ENCODE data around the gene TNKS1BP1.
"Not testable (repeated sequence)": the region's sequence is repeated elsewhere in the genome, so short reads cannot be mapped to it uniquely, and the experiment has no call there.

TNKS1BP1 gene

GRCh38 chr11:57283231-57283990 lies 41.3 kb downstream of the TNKS1BP1 start:
- DNase-seq, result no peak

DNA sequence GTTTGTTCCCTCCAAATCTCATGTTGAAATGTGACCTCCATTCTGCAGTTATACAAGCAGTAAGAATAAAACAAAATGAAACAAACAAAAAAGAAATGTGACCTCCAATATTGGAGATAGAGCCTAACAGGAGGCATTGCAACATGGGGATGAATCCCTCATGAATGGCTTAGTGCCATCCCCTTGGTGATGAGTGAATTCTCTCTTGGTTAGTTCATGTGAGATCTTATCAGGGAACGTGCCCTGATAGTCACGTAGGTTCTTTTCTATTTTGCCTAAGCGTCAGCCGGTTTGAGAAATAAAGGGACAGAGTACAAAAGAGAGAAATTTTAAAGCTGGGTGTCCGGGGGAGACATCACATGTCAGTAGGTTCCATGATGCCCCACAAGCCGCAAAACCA lies 43.2 kb downstream of the TNKS1BP1 start:
- not testable (repeated sequence) for DNase-seq

DNA sequence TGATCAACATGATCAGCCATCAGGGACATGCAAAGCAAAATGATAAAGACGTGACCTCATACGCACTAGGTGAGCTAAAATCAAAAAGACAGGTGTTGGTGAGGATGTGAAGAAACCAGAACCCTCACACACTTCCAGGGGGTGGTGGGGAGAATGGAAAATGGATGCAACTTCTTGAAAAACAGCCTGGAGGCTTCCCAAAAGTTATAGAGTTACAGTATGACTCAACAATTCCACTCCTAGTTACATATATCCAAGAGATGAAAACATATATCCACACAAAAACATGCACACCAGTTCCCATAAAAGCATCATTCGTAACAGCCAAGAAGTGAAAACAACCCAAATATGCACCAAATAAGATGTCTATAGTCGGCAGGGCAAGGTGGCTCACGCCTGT lies 45.6 kb downstream of the TNKS1BP1 start:
- DNase-seq, result no peak

- DNase-seq, result no peak
Observed at GRCh38 chr11:57278721-57279095, 46.0 kb downstream of the TNKS1BP1 start.

GRCh38 chr11:57277845-57278720 lies 46.7 kb downstream of the TNKS1BP1 start:
- DNase-seq, result peak; percentile 28

GRCh38 chr11:57276971-57277675 lies 47.6 kb downstream of the TNKS1BP1 start:
- DNase-seq, result no peak

DNA sequence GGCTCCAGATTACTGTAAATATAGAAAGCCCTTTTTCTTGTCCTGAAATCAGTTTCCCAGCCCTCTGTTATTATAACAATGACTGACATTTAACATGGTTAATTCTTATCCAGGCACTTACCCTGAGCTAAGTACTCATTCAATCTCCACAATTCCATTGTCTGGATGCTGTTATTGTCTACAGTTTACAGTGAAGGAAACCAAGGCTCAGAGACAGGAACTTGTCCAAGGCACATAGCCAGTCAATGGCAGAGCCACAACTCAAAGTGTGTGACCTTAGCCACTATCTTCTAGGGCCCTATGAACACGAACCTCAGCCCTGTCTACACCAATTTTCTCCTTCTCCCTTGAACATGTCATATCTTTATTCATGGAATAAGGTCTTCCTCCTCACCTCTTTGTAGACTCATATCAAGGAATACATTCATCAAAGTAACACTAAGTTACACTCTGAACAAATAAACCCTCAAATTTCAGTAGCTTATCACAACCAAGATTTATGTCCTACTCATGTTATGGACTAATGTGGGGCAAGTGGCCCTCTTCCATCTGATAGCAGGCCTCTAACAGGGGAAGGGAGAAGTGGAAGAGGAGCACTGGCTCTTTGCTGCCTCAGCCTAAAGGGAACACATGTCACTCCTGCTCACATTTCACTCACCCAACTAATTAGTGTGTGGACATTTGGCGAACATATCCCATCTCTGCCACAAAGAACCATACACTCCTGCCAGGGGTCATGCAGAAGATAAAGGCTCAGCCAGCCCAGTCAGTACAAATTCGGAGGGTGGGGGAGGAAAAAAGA lies 48.4 kb downstream of the TNKS1BP1 start:
- DNase-seq, result no peak

- no peak for DNase-seq
Observed at GRCh38 chr11:57275582-57275981, 49.2 kb downstream of the TNKS1BP1 start.

DNA sequence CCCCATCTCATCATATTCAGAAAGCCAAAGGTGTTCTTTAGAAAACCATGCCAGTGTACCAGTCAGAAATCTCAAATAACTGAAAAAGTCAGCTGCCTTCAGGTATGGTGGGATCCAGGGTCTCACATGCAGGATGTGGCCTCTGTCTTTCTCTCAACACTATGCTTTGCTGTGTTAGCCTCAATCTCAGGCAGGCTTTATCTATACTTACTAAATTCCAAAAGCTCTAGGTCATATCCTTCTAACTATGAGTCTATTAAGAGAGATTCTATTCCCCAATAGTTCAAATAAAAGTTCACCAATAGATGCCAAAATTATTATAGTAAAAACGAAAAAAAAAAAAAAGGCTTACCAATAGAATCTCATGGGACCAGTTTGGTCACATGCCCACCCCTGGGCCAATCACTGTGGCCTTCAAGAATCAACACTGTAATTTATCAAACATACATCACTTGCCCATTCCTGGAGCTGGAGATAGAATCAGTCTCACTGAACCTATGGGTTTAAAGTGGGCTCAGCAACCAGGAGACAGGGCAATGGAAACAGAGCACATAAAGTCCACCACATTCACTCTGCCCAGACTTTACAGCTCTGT lies 49.8 kb downstream of the TNKS1BP1 start:
- DNase-seq, result no peak

DNA sequence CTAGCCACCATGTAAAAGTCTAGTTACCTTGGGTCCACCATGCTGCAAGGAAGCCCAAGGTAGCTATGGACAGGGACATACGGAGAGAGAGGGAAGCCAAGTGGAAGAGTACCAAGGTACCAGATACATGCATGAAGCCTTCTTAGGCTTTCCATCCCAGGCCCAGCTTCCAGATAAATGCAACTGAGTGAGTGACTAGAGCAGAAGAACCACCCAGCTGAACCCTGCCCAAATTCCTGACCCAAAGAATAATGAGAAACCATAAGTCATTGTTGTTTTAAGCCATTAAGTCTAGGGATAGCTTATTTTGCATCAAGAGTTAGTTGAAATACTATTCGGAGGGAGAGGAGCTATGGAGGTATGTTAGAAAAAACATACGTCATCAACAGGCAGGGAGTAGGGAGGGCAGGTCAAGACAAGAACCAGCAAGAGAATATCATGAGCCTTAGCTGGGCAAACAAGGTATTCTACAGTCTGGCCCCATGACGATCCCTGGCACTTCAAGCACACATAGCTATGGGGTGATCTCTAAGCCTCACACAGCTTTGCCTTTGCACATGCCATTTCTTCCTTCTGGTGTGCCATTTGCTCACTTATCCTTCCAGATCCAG lies 51.2 kb downstream of the TNKS1BP1 start:
- DNase-seq, result no peak

- DNase-seq, result no peak
Observed at GRCh38 chr11:57269571-57270021, 55.2 kb downstream of the TNKS1BP1 start.

- no peak for DNase-seq
Observed at GRCh38 chr11:57266157-57266556, 58.6 kb downstream of the TNKS1BP1 start.

GRCh38 chr11:57263351-57263750 lies 61.4 kb downstream of the TNKS1BP1 start:
- no peak for DNase-seq

- no peak for DNase-seq
Observed at GRCh38 chr11:57262157-57262556, 62.6 kb downstream of the TNKS1BP1 start.

GRCh38 chr11:57260937-57261783 lies 63.6 kb downstream of the TNKS1BP1 start:
- DNase-seq, result no peak

DNA sequence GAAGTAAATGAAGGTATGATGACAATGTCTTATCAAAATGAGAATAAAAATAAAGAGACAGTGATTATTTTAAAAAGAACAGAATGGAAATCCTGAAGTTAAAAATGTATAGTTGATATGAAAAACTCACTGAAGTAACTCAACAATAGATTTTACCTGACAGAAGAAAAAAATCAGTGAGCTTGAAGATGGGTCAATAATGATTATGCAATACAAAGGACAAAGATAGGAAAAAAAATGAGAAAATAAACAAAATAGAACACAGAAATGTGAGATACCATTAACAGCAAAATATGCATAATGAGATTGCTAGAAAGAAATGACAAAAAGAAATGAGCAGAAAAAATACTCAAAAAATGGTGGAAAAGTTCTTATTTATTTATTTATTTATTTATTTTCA lies 68.6 kb downstream of the TNKS1BP1 start:
- DNase-seq, result no peak

DNA sequence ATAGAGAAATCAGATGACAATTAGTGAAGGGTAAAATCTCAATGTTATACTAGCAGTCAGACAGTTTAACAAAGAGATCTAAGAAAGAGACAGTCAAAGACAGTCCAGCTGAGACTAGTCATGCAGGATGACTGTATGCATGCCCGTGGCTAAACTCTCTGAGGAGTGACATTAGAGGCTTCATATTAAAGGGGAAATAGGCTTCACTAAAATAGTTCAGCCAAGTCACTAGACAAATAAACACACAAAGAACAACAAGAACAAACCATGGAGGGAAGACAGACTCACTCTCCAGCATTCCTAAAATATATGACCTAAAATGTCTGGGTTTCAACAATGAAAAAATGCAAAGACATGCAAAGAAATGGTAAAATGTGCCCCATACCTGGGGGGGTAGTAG lies 69.1 kb downstream of the TNKS1BP1 start:
- no peak for DNase-seq

GRCh38 chr11:57254631-57255030 lies 70.1 kb downstream of the TNKS1BP1 start:
- no peak for DNase-seq

GRCh38 chr11:57251491-57252104 lies 73.2 kb downstream of the TNKS1BP1 start:
- DNase-seq, result no peak

DNA sequence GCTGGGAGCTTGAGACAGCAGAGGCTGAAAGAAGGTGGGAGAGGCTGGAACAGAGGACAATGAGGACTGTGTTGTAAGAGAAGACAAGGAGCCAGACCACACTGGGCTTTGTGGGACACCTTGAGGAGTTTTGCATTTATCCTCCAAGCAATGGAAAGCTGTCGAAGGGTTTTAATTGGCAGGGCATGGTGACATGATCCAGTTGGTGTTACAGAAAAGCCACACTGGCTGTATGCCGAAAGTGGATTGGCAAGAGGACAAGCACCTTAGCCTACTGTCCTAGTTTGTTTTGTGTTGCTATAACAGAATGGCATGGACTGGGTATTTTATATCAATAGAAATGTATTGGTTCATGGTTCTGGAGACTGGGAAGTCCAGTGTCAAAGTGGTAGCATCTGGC lies 73.7 kb downstream of the TNKS1BP1 start:
- DNase-seq, result no peak

Measured in activated T-cell treated with anti-CD3 and anti-CD28 coated beads, Interleukin-2, amount 50 U/mL, for 1 hour (primary cell).